ENCODE results near the gene BMPR1A.

Gene BMPR1A

GRCh38 chr10:86804805-86805204, 48.4 kb downstream of the BMPR1A start:
- DNase-seq: no peak

- no peak for DNase-seq
These were observed 56.7 kb downstream of the BMPR1A start for GRCh38 chr10:86813101-86813500.

DNA sequence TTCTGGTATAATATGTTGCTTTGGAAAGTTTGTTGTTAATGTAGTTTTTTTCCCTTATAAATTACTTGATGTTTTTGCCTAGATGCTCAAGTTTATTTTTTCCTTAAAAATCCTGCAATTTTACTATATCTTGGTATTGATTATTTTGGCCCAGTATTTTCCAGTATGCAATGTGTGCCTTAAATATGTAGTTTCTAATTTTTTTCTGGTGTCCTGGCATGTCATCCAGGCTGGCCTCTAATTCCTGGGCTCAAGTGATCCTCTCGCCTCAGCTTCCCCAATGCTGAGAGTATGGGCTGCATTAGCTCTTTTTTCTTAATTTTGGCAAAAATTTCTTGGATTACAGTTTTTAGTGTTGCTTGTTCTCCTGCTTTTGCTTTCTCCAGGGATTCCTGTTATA, 57.6 kb downstream of the BMPR1A start:
- DNase-seq: no peak

- no peak for DNase-seq
These were observed 58.7 kb downstream of the BMPR1A start for GRCh38 chr10:86815035-86815617.

DNA sequence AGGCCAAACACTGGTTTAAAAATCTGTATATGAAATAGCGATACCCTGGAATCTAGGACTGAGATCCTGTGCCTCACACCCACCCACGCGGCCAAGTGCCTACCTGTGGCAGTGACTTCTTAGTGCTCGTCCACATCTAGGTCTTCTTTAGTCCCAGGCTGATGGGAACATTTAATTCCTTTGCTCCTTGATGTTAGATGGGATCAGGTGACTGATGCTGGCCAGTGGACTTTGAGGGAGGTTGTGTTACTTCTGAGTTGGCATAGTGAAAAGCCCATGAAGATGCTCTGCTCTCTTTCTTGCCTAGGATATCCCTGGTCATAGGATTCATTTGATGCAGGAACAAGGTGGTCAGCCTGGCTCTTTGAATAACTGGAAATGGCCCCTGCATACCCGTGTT, 59.2 kb downstream of the BMPR1A start:
- DNase-seq: no peak

DNA sequence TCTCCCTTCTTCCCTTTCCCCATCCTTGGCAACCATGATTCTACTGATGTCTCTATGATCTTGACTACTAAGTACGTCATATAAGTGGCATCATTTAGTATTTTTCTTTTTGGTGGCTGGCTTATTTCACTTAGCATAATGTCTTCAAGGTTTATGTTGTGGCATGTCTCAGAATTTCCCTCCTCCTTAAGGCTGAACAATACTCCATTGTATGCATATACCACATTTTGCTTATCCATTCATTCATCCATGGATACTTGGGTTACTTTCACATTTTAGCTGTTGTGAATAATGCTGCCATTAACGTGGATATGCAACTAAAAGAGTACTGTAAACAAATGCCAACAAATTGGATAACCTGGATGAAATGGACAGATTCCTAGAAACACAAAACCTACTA, 60.8 kb downstream of the BMPR1A start:
- no peak for DNase-seq

DNA sequence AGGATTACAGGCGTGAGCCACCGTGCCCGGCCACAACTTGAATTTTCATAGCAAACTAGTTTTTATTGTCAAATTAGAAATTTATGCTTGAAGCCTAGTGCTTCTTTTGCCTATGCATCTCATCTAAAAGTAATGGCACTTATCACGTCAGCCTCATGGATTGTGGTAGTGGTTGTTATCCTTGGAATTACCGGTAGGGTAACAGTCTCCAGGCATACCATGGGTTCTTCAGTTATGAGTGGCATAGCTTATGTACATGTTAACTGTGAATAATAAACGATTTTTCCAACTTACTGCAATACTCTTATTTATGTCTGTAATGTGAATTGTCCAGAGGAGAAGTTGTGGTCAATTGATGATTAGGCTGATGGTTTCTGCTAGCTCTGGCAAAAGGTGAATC, 63.1 kb downstream of the BMPR1A start:
- DNase-seq: no peak

- DNase-seq: no peak
These were observed 64.1 kb downstream of the BMPR1A start for GRCh38 chr10:86820509-86820908.

- no peak for DNase-seq
These were observed 65.1 kb downstream of the BMPR1A start for GRCh38 chr10:86821388-86821999.

DNA sequence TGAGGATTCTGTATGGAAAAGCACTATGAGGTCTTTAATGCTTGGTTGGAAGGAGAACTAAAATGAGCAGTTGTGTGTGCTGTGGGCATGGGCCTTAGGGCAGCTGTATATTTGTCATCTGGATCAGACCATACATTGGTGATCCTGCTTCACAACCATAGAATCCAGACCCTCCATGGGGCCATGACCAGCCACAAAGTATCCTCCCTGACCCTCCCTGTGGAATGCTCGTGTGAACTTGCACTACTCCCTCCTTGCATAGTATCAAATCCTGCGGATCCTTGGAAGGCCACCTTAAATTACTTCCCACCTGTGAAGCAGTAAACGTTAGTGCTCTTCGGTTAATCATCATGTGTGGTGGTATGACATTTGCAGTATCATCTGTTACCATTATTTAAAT, 67.1 kb downstream of the BMPR1A start:
- DNase-seq: no peak

DNA sequence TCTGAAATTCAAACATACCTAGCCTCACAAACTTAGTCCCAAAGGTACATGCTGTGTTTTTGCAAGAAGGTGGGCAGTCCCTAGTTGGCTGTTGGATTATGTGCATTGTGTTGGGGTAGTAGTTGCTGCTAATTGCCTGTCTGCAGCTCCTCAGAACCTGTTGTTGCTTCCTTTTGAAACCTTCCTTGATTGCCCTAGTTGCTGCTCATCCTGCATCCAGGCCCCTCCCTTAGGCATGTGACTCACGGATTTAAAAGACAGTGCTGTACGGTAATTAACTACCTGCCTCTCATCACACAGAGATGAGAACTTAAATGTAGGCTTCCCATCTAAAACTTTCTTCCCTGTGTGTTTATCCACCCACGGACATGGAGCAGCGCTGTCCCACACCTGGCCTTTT, 67.7 kb downstream of the BMPR1A start:
- no peak for DNase-seq

DNA sequence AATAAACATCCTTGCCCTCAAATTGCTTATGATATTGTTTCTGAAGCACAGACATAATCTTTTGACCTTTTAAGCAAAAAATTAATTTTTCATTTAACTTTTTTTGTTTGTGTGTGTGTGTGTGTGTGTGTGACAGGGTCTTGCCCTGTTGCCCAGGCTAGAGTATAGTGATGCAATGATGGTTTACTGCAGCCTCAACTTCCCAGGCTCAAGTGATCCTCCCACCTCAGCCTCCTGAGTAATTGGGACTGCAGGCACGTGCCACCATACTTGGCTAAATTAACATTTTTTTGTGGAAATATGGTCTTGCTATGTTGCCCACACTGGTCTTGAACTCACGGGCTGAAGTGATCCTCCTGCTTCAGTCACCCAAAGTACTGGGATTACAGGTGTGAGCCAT, 68.9 kb downstream of the BMPR1A start:
- no peak for DNase-seq

- DNase-seq: no peak
These were observed 71.2 kb downstream of the BMPR1A start for GRCh38 chr10:86827639-86828038.

- no peak for DNase-seq
These were observed 71.7 kb downstream of the BMPR1A start for GRCh38 chr10:86828145-86828544.

- DNase-seq: no peak
These were observed 73.1 kb downstream of the BMPR1A start for GRCh38 chr10:86829472-86829871.

GRCh38 chr10:86830043-86830591, 73.7 kb downstream of the BMPR1A start:
- DNase-seq: no peak

DNA sequence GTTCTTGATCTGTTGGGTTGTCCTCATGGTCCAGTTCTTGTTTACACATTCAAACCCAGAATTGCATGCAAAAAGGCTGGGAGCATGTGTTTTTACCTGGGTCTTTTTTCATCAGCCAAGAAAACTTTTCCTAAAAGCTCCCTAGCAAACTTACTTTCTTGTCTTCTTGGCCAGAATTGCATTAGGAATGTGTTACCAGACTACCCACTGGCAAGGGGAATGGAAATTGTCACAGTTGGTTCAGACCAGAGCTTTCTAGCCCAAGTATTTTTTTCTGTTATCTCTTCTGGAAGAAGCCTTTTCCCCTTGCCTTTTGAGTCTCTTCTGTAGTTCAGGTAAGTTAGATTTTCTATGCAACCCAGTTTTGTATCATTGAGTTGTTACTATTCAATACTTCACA, 77.5 kb downstream of the BMPR1A start:
- peak in 1 of 2 experiments; percentile 4 for DNase-seq

DNA sequence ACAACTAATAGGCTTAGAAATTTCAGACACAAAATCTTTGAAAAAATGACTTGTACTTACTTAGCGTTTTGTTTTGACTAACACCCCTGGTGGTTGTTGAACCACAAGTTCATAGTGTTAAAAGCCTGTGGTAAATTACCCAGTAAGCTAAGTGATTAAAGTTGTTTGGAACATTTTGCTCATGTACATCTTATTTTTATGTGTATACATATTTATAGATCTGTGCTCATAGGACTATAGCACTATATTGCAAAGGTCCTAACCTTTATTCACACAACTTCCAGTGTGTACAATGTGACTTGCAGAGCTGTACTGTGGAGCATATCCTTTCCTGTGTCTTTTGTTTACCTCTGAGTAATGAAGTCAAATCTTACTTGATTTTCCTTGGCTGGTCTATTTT, 79.6 kb downstream of the BMPR1A start:
- no peak for DNase-seq

DNA sequence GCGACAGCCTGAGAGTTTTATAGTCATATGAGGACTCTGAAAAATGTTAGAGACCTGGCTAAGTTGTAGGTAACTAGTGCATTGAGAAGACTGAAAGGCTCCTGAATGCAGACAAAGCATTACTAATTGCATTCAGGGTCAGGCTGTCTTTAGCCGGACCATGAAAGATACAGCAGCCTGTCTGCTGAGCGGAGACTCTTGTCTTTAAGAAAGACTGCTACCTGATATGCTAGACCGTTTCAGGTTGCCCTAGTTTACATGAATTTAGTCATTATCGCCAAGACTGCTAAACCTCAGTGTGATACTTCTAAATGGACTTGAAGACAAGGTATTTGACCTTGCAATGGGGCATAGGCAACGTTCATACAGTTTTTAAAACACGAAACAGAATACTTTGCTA, 81.2 kb downstream of the BMPR1A start:
- no peak for DNase-seq

DNA sequence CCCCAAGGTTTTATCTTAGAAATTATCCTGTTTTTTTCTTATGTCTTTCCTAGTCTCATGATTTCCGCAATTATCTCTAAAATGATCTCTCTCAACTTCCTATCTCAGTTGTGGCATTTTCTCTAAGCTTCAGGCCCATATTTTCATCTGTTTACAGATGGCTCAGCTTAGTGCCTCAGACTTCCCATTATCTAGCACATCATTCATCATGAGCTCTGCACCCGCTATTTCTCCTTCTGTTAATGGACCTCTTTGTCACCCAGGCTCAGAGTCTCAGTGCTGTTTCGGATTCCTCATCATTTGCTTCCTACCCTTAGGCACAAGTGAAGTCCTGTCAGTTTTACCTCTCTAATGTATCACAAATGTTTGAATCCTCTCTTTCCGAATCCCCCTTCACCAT, 84.1 kb downstream of the BMPR1A start:
- DNase-seq: no peak

GRCh38 chr10:86846088-86846487, 89.7 kb downstream of the BMPR1A start:
- DNase-seq: no peak

- DNase-seq: no peak
These were observed 92.3 kb downstream of the BMPR1A start for GRCh38 chr10:86848747-86849146.

DNA sequence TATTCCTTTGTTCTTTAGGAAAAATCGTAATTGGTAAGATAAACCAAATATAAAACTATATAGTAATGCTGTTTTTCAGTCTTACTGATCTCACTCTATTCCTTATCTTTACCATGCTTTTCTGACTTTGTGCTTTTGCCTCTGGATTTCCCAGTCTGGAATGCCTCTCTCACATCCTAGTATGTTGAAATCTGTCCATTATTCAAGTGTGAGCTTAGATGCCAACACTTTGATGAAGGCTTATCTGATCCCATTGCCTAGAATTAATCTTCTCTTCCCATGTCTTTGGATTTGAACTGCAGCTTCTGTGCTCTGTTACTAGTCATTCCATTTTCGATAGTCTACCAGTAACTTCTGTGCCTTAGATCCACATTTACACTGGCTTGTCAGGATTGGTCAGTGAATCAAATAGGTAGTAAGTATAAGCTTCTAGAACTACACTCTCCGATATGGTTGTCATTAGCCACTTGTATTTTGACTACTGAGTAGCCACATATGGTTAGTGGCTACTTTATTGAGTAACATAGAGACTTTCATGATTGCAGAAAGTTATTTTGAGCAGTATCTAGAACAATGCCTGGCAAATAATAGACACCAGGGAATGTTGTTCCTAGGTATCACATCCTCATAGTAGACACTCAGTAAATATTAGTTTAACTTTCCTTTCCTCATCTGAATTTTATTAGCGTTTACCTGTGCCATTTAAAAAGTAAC, 92.9 kb downstream of the BMPR1A start:
- DNase-seq: no peak

DNA sequence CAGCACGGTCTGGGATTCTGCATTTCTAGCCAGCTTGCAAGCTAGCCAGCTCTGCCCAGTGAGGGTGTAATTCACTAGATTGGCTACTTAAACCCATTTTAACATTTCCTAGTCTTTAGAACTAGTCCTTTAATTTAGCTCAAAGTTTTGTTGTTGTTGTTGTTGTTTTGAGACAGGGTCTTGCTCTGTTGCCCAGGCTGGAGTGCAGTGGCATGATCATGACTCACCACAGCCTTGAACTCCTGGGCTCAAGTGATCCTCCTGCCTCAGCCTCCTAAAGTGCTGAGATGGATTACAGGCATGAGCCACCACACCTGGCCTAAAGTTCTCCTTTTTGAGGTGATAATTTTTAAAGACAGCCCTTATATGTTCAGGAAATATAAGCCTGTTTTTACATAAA, 94.1 kb downstream of the BMPR1A start:
- DNase-seq: no peak

All from NCI-H526 (cell line).